ENCODE data around the gene BTG3. TPM values are rescaled to one million over a fixed set of nuclear protein-coding genes. Genes with fewer than 3 reads are reported as not detected.

Gene BTG3, protein sequence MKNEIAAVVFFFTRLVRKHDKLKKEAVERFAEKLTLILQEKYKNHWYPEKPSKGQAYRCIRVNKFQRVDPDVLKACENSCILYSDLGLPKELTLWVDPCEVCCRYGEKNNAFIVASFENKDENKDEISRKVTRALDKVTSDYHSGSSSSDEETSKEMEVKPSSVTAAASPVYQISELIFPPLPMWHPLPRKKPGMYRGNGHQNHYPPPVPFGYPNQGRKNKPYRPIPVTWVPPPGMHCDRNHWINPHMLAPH
- total RNA-seq = 10 to 100 TPM; 21.6 to 25.2 TPM
- long read RNA-seq, transcript BTG3-202 (5 exons, 1,456 nt) = major isoform, 23 of 26 reads
- long read RNA-seq, partial matches to known transcripts = 1 of 26 reads
- long read RNA-seq, other reads (novel, unspliced or antisense) = 2 of 26 reads

GRCh38 chr21:17612565-17613241, at the start of gene BTG3:
BTG3 (minus strand) TSS chr21:17612901; CDS start chr21:17609144, 3,757 bp downstream.
- DNase-seq (peak; percentile 75 to 83), ATAC-seq (peak; percentile 77)
- intact Hi-C loops (cut with DNase I, micrococcal nuclease) = no loop called here

DNA sequence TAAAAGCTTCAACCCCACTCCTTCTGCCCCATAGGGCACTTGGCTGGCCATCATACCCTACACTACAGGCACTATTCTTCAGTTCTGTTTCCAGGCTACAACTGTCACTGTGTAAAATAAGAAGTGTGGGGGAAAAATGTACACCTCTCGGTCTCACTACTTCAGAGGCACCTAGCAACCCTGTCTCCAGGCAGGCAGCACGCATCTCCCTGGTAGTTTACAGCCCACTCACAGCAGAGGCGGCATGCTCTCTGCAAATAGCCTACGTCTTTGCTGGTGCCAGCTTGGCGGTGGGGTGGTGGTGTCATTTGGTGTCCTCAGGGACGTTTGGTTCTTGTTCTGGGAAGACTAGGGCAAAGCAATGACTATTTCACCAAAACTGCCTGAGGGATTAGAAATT, 48.2 kb upstream of the BTG3 start:
- ATAC-seq (peak; percentile 22), DNase-seq (no peak)
- intact Hi-C loops (cut with DNase I, micrococcal nuclease) = no loop called here

GRCh38 chr21:17660452-17660851, 47.8 kb upstream of the BTG3 start:
- no peak for DNase-seq

DNA sequence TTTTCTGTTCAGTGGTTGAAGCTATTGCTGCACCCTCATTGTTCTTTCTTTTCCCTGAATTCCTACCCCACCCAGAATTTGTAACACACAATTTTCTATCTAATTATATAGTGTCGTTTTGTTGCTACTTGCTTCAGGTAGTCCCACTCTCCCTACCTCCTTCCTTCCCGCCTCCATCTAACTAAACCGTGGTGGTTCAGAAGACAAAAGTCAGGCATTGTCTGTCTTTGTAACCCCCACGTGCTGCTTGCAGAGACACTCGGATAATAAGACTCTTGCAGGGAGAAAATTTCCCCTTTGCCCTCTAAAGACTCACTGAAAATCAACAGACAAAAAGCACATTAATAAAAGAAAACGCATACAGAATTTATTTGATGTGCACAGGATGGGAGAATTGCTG, 46.2 kb upstream of the BTG3 start:
- intact Hi-C loops (cut with DNase I, micrococcal nuclease) = no loop called here
- no peak for DNase-seq

More at GRCh38 chr21:17660452-17660851, 47.8 kb upstream of the BTG3 start:
- intact Hi-C loops (cut with DNase I, micrococcal nuclease) = no loop called here
- ATAC-seq = no peak

GRCh38 chr21:17651526-17651925, 38.8 kb upstream of the BTG3 start:
- intact Hi-C loops (cut with DNase I, micrococcal nuclease) = no loop called here
- ATAC-seq = no peak
- DNase-seq = no peak

More for the DNA sequence above, 46.2 kb upstream of the BTG3 start:
- ATAC-seq = no peak

DNA sequence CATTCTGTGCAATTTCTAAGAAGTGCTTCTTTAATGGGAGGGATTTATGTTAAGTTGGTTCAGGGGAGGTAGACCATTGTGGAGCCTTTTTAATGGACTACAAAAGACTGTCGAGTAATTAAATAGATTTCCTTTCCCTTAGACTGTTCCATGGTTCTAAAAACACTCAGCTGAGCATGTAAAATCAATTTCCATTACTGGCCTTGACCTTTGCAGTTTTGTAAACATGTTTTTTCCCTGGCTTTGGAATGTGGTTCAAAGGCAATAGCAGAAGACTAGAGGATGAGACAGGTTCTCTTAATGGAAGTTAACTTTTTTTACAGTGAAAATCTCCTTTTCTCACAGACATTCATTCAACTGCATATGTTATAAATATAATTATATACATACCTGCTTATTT, 37.6 kb upstream of the BTG3 start:
- DNase-seq (no peak), ATAC-seq (no peak)
- intact Hi-C loops (cut with DNase I, micrococcal nuclease) = no loop called here

GRCh38 chr21:17646790-17647189, 34.1 kb upstream of the BTG3 start:
- intact Hi-C loops (cut with DNase I, micrococcal nuclease) = no loop called here
- no peak for DNase-seq
- ATAC-seq = no peak

DNA sequence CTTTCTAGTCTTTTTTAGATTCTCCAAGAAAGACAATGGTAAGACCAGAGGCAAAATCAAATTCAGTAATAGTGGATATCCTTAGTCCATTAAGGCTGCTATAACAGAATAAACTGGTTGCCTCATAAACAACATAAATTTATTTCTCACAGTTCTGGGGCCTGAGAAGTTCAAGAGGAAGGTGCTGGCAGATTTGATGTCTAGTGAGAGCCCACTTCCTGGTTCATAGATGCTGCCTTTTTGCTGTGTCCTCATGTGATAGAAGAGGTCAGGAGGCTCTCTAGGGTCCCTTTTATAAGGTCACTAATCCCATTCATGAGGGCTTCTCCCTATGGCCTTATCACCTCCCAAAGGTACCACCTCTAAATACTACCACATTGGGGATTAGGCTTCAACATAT, 31.5 kb upstream of the BTG3 start:
- intact Hi-C loops (cut with DNase I, micrococcal nuclease) = no loop called here
- no peak for DNase-seq
- ATAC-seq = no peak

GRCh38 chr21:17640821-17641220, 28.1 kb upstream of the BTG3 start:
- intact Hi-C loops (cut with DNase I, micrococcal nuclease) = no loop called here
- no peak for DNase-seq
- ATAC-seq = no peak

GRCh38 chr21:17636711-17637110, 24.0 kb upstream of the BTG3 start:
- DNase-seq (no peak), ATAC-seq (no peak)
- intact Hi-C loops (cut with DNase I, micrococcal nuclease) = no loop called here

DNA sequence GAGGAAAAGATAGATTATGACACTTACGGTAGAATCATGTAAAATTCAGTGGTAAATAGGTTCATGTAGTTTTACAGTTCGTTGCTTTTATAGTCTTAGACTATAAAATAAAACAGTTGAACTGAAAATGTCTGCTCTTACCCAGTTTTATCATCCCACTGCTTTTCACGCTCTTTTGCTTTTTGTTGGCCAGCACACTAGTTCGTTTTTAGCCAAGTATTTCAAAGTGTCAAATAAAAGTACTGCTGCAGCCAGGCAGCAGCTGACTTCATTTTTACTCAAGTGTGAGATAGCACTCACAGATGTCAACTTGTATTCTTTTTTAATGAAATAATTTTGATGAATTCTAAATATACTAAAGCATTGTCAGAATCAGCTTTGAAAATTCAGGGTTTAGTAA, 18.5 kb upstream of the BTG3 start:
- DNase-seq = no peak
- no peak for ATAC-seq
- intact Hi-C loops (cut with DNase I, micrococcal nuclease) = no loop called here

- ATAC-seq = no peak
- intact Hi-C loops (cut with DNase I, micrococcal nuclease) = loop anchor here in 1 of 2 donors (10.0 kb wide), 1 partner anchor 203 kb away; no protein-coding TSS in a partner anchor
Measured at GRCh38 chr21:17622018-17622417, 9.3 kb upstream of the BTG3 start.

DNA sequence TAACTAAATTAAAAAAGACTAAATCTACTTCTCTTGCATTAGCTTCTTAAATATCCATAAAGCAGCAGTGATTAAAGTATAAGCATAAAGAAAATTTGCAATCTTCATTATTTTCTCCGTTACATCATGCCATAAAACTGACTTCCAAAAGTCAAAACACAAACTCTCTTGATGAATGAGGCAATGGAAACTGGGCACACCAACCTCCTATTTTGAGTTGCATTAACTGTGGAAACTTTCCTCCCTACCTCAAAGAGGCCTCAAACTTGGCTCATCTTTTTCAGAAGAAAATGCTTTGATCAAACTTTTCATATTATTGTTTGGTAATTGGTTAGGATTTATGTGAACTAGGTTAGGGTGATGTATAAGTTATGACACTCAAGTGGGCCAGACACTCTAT, 4.1 kb upstream of the BTG3 start:
- no peak for DNase-seq
- intact Hi-C loops (cut with DNase I, micrococcal nuclease) = no loop called here
- no peak for ATAC-seq

More at GRCh38 chr21:17622018-17622417, 9.3 kb upstream of the BTG3 start:
- no peak for DNase-seq

DNA sequence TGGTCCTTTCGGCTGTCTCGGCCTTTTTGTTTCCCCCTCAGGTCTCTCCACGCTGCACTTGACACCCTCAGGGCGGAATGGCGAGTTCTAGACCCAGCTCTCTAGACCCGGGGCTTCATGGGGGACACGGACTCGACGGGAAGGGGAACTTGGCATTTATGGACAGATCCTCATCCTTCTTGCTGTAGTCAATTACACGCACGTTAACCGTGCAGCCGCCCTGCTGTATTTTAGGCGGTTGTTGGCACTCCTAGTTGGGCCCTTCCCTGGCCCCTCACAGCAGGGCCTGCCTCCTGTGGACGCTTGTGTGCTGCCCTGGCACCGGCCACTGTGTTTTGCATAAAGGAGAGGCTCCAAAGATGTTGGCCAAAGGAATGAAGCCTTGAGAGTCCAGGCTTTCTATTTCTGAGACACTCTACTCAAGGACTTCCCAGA, 558 bp upstream of the BTG3 start:
- DNase-seq = peak; percentile 46 to 56
- intact Hi-C loops (cut with DNase I, micrococcal nuclease) = no loop called here
- ATAC-seq = no peak

DNA sequence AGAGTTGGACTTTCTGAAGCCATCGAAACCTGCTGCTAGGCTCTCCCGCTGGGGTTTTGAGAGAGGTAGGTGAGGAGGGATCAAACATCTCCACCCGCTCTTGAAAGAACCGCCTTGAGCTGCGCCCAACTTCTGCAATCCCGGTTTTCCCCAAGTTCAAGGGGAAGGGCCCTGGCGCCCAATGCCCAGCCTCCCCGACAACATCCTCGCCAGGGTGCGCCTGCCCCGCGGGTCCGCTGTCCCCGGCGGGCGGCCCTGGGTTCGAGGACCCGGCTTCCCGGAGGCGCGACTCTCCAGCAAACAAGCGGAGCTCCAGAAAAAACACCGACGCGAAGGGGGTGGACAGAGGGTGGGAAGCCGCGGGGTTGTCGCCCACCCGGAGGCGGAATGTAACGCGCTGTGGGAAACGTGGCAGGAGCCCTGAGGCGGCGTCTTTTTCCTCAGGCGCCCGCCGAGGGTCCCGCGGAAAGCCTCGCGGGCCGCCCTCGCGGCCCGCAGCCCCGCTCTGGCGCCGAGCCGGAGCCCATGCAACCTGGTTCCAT, 607 bp downstream of the BTG3 start:
- intact Hi-C loops (cut with DNase I, micrococcal nuclease) = no loop called here
- peak; percentile 42 for ATAC-seq
- peak; percentile 46 to 63 for DNase-seq

DNA sequence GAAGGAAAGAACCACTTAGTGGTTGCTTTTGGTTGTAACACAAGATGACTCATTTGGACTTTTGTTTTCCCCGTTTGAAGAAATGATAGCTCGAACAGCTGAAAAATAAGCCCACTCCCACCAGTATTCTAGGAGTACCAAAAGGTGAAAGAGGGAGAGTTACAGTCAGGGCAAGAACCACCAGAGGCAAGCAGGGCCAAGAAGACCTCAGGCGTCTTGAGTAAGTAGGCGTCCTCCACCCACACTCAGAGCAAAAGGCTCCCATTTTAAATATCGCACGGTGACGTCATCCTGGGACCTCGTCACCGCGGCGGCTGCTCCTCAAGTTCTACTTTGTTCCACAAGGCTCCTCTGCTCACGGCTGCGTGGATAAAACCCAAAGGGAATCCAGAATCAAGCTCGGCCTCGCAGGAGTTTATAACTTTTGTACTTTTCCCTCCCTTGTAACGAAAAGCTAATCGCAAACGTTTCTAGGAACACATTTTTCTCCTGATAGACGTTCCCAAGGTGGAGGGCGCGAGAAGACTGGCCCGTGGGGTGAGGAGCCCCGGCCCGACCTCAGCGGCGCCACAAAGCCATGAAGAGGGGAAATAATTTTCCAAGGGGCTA, 1.2 kb downstream of the BTG3 start:
- intact Hi-C loops (cut with DNase I, micrococcal nuclease) = no loop called here
- ATAC-seq (peak; percentile 60), DNase-seq (peak; percentile 82 to 87)

DNA sequence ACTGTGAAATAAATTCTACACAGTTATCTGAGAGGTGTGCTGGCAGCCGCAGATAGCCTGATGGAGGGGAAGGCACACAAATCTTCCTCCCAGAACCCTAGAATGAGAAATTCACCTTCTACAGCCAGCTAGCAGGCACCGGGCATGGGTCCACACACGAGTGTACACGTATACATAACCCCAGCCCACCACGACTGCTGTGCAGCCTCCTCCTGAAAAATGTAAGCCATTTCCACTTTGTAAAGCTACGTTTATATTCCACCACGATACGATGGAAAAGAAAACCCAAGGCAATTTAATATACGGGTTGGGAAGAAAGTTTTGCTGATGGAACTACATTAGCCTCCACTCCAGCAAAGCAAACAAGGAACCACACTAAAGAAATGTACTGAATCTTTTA, 1.8 kb downstream of the BTG3 start:
- ATAC-seq (no peak), DNase-seq (peak in 1 of 2 donors; percentile 41)
- intact Hi-C loops (cut with DNase I, micrococcal nuclease) = no loop called here

DNA sequence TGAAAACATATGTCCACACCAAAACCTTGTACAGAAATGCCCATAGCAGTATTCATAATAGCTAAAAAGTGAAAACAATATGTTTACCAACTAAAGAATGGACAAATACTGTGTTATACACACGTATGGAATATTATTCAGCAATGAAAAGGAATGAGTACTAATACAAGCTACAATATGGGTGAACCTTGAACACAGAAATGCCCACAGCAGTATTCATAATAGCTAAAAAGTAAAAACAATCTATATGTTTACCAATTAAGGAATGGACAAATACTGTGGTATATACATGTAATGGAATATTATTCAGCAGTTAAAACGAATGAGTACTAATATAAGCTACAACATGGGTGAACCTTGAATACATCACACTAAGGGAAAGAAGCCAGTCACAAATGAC, 3.0 kb downstream of the BTG3 start:
- ATAC-seq = no peak

GRCh38 chr21:17607684-17608083, 5.0 kb downstream of the BTG3 start:
- ATAC-seq (peak; percentile 48), DNase-seq (peak in 1 of 2 donors; percentile 27)
- intact Hi-C loops (cut with DNase I, micrococcal nuclease) = no loop called here

More for the DNA sequence above, 3.0 kb downstream of the BTG3 start:
- intact Hi-C loops (cut with DNase I, micrococcal nuclease) = no loop called here
- no peak for DNase-seq

Data from left colon (tissue), 2 donors.